ENCODE data around the gene DDX20. TPM values are rescaled to one million over a fixed set of nuclear protein-coding genes. Genes with fewer than 3 reads are reported as not detected.

DDX20 gene
- total and polyA plus RNA-seq, 2 donors, result 7.4 to 18.9 TPM

DNA sequence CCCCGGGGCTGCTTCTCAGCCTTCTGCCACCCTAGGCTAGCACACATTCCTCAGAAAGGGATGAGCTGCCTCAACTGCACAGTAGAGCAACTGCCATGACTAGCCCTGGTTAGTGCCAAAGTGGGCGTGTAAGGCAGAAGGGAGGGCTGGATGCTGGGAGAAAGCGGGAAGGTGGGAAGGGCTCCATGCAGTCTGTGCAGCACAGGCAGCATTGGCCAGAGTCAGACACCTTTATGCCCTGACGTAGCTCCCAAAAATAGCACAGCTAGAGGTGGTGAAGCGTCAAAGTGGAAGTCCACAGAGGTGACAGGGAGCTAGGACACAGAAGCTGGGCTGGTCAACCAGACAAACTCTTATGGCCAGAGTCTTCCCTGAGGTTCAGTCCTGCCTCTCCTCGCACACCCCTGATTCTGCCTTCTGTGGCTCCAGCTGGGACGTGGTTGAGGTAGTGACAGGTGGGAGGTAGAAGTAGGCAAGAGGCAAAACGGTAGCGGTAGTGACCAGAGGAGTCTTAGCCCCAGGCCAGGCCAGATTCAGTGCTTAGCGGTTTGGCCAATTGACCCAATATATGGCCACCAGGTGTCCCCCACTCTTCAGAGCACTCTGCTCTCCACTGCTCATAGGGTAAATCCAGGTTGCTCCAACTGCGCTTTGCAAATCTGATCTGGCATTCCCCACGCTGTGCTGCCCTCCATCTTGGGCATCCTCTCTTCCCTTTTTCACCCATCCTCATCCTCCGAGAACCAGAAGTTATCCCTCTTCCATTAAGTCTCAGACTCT lies 45.6 kb downstream of the DDX20 start:
- H3K4me3 ChIP-seq (ENCODE audit: low read depth, low read length), result no peak overlapping the region
- no peak for DNase-seq (ENCODE audit: extremely low spot score)
- no peaks in the 10 kb centered on the region for H3K36me3 ChIP-seq (ENCODE audit: insufficient read depth)
- no peaks in the 10 kb centered on the region for H3K4me1 ChIP-seq (ENCODE audit: insufficient read depth)
- no peak overlapping the region for H3K27ac ChIP-seq (ENCODE audit: low read depth)
- 78% methylated on average over 13 of the region's 13 CpGs for WGBS

- 90% methylated on average over 6 of the region's 6 CpGs for WGBS
- no peak for DNase-seq (ENCODE audit: extremely low spot score)
- H3K4me1 ChIP-seq (ENCODE audit: insufficient read depth), result no peaks in the 10 kb centered on the region
- H3K27ac ChIP-seq (ENCODE audit: low read depth), result no peak overlapping the region
- no peaks in the 10 kb centered on the region for H3K36me3 ChIP-seq (ENCODE audit: insufficient read depth)
- no peak overlapping the region for H3K4me3 ChIP-seq (ENCODE audit: low read depth, low read length)
Observed at GRCh38 chr1:111802110-111802509, 46.4 kb downstream of the DDX20 start.

- Histone ChIP-seq H3K4me3 (ENCODE audit: low read depth, low read length) (no peak overlapping the region), H3K4me1 (ENCODE audit: insufficient read depth) (no peaks in the 10 kb centered on the region), H3K27ac (ENCODE audit: low read depth) (no peak overlapping the region), H3K36me3 (ENCODE audit: insufficient read depth) (no peaks in the 10 kb centered on the region)
- no peak for DNase-seq (ENCODE audit: extremely low spot score)
- WGBS, result 89% methylated on average over 5 of the region's 5 CpGs
Observed at GRCh38 chr1:111802984-111803383, 47.3 kb downstream of the DDX20 start.

- no peak overlapping the region for H3K27ac ChIP-seq (ENCODE audit: low read depth)
- H3K4me1 ChIP-seq (ENCODE audit: insufficient read depth), result no peaks in the 10 kb centered on the region
- no peak for DNase-seq (ENCODE audit: extremely low spot score)
- H3K36me3 ChIP-seq (ENCODE audit: insufficient read depth), result no peaks in the 10 kb centered on the region
- WGBS, result 83% methylated on average over 5 of the region's 5 CpGs
- H3K4me3 ChIP-seq (ENCODE audit: low read depth, low read length), result no peak overlapping the region
Observed at GRCh38 chr1:111803951-111804350, 48.2 kb downstream of the DDX20 start.

GRCh38 chr1:111804776-111805175 lies 49.1 kb downstream of the DDX20 start:
- no peak for DNase-seq (ENCODE audit: extremely low spot score)
- Histone ChIP-seq H3K36me3 (ENCODE audit: insufficient read depth) (no peaks in the 10 kb centered on the region), H3K4me3 (ENCODE audit: low read depth, low read length) (no peak overlapping the region), H3K4me1 (ENCODE audit: insufficient read depth) (no peaks in the 10 kb centered on the region), H3K27ac (ENCODE audit: low read depth) (no peak overlapping the region)
- WGBS, result 81% methylated on average over 11 of the region's 11 CpGs

DNA sequence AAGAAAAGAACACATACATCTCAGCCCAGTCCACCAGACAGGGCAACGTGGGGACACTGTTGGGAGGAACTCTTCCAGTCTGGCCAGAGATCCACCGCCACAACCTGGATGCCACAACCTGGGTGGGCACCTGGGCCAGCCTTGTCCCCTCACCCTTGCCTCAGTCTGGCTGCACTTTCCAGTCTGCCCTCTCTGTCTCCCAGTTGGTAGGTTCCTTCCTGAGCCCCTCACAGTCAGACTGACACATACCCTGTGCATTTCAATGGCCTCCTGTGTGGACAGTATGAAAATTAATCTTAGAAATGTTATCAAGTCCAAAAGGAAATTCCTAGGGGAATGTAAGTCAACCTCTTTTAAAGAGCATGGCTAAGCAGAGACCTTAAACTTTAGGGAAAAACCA lies 49.5 kb downstream of the DDX20 start:
- Histone ChIP-seq H3K36me3 (ENCODE audit: insufficient read depth) (no peaks in the 10 kb centered on the region), H3K27ac (ENCODE audit: low read depth) (no peak overlapping the region), H3K4me3 (ENCODE audit: low read depth, low read length) (no peak overlapping the region), H3K4me1 (ENCODE audit: insufficient read depth) (no peaks in the 10 kb centered on the region)
- WGBS, result 87% methylated on average over 2 of the region's 2 CpGs
- no peak for DNase-seq (ENCODE audit: extremely low spot score)

DNA sequence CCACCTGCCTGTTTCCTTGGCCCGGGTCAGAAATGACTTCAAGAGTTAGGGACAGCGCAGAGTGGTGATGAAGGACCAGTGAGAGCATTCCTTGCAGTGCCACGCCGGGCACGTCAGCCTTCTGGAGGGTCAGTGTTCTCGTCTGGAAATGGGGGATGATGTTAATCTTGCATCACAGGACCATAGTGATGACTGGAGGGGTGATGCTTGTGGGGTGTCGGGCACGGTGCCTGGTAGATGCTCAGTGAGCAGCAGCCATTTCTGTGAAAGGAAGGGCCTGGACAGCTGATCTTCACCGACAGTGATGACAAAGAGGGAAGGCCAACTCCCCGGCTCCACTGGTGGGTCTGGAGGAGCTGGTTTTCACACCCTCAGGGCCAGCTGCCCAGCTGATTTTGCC lies 56.2 kb downstream of the DDX20 start:
- Histone ChIP-seq H3K27ac (ENCODE audit: low read depth) (no peak overlapping the region), H3K4me3 (ENCODE audit: low read depth, low read length) (no peak overlapping the region), H3K36me3 (ENCODE audit: insufficient read depth) (no peaks in the 10 kb centered on the region), H3K4me1 (ENCODE audit: insufficient read depth) (no peaks in the 10 kb centered on the region)
- WGBS, result 81% methylated on average over 10 of the region's 10 CpGs
- DNase-seq (ENCODE audit: extremely low spot score), result no peak

DNA sequence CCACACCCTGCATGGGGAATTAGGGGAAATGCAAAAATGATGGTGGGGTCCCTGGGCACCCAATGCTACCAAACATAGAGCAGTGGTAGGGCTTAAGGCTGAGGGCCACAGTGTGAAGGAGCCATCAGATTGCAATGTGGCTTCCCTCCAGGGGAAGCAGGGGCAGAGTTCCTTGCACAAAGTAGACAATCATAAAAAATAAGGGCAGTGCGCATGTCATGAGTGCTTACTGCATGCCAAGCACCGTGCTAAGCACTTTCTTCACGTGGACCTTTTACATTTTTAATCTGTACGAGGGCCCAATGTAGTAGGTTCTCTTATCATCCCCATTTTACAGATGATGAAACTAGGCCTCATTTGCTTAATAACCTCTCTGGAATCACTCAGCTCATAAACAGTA lies 56.6 kb downstream of the DDX20 start:
- WGBS, result 91% methylated on average over 4 of the region's 4 CpGs
- DNase-seq (ENCODE audit: extremely low spot score), result no peak
- Histone ChIP-seq H3K4me1 (ENCODE audit: insufficient read depth) (no peaks in the 10 kb centered on the region), H3K36me3 (ENCODE audit: insufficient read depth) (no peaks in the 10 kb centered on the region), H3K4me3 (ENCODE audit: low read depth, low read length) (no peak overlapping the region), H3K27ac (ENCODE audit: low read depth) (no peak overlapping the region)

GRCh38 chr1:111813440-111814304 lies 58.0 kb downstream of the DDX20 start:
- H3K4me1 ChIP-seq (ENCODE audit: insufficient read depth), result no peaks in the 10 kb centered on the region
- H3K36me3 ChIP-seq (ENCODE audit: insufficient read depth), result no peaks in the 10 kb centered on the region
- H3K27ac ChIP-seq (ENCODE audit: low read depth), result no peak overlapping the region
- DNase-seq (ENCODE audit: extremely low spot score), result no peak
- no peak overlapping the region for H3K4me3 ChIP-seq (ENCODE audit: low read depth, low read length)
- WGBS, result 61% methylated on average over 16 of the region's 16 CpGs

DNA sequence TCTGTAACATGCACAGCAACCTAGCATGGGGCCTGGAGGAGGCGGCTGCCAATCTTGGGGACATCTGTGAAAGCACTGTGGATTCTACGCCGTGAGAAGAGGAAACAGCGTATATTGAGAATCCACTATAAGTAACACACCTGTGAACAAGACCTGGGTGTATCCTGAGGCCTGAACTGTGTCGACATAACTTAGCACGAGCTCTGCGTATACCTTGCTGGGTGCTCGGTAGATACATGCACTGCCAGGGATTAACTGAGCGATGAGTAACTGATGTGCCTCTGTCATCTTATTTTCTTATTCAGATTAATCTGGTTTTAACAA lies 58.6 kb downstream of the DDX20 start:
- 95% methylated on average over 9 of the region's 9 CpGs for WGBS
- H3K36me3 ChIP-seq (ENCODE audit: insufficient read depth), result no peaks in the 10 kb centered on the region

GRCh38 chr1:111814642-111815041 lies 58.9 kb downstream of the DDX20 start:
- no peak for DNase-seq (ENCODE audit: extremely low spot score)
- WGBS, result 65% methylated on average over 3 of the region's 3 CpGs

More for the DNA sequence above, 58.6 kb downstream of the DDX20 start:
- H3K4me3 ChIP-seq (ENCODE audit: low read depth, low read length), result no peak overlapping the region
- H3K27ac ChIP-seq (ENCODE audit: low read depth), result no peak overlapping the region
- H3K4me1 ChIP-seq (ENCODE audit: insufficient read depth), result no peaks in the 10 kb centered on the region
- DNase-seq (ENCODE audit: extremely low spot score), result no peak

More at GRCh38 chr1:111814642-111815041, 58.9 kb downstream of the DDX20 start:
- Histone ChIP-seq H3K36me3 (ENCODE audit: insufficient read depth) (no peaks in the 10 kb centered on the region), H3K4me3 (ENCODE audit: low read depth, low read length) (no peak overlapping the region), H3K27ac (ENCODE audit: low read depth) (no peak overlapping the region), H3K4me1 (ENCODE audit: insufficient read depth) (no peaks in the 10 kb centered on the region)
